Hepatocyte (in vitro differentiated cells): Measurements from ENCODE around the gene MOB2. TPM values are rescaled to one million over a fixed set of nuclear protein-coding genes. Genes with fewer than 3 reads are reported as not detected.

Source experiments
- DNase-seq: peaks from one replicate; pipeline ENCODE4 v3.0.0-alpha.2; 2016; ENCODE audit warnings: low spot score
- H2AFZ ChIP-seq: fragments of 200-600 bp; sonication (generic); 2 replicates; pipeline ENCODE4 v1.6.0; 2016; ENCODE audit warnings: antibody characterized with exemption, mild to moderate bottlenecking
- H3K27ac ChIP-seq: fragments of 200-600 bp; sonication (generic); 2 replicates; pipeline ENCODE4 v1.5.1; 2016; ENCODE audit warnings: mild to moderate bottlenecking
- H3K27me3 ChIP-seq: fragments of 200-600 bp; sonication (generic); 2 replicates; pipeline ENCODE4 v1.6.1; 2016
- H3K36me3 ChIP-seq: fragments of 200-600 bp; sonication (generic); replicated peaks from 2 replicates; pipeline ENCODE4 v1.5.1; 2016; ENCODE audit warnings: low read depth; ENCODE audit not compliant: insufficient read depth
- H3K4me1 ChIP-seq: fragments of 200-600 bp; sonication (generic); 2 replicates; pipeline ENCODE4 v1.5.1; 2016; ENCODE audit warnings: mild to moderate bottlenecking, moderate library complexity; ENCODE audit not compliant: insufficient read depth
- H3K4me2 ChIP-seq: fragments of 200-600 bp; sonication (generic); 2 replicates; pipeline ENCODE4 v1.6.0; 2016
- H3K4me3 ChIP-seq: fragments of 200-600 bp; sonication (generic); 2 replicates; pipeline ENCODE4 v1.5.1; 2016; ENCODE audit warnings: mild to moderate bottlenecking
- H3K79me2 ChIP-seq: fragments of 200-600 bp; sonication (generic); 2 replicates; pipeline ENCODE4 v1.6.0; 2017; ENCODE audit warnings: mild to moderate bottlenecking
- H3K9me2 ChIP-seq: fragments of 200-600 bp; sonication (generic); replicated peaks from 2 replicates; pipeline ENCODE4 v1.6.0; 2017; ENCODE audit warnings: mild to moderate bottlenecking; ENCODE audit not compliant: insufficient read depth
- H3K9me3 ChIP-seq: fragments of 200-600 bp; sonication (generic); 2 replicates; pipeline ENCODE4 v1.5.1; 2016; ENCODE audit warnings: low read depth, mild to moderate bottlenecking
- H4K20me1 ChIP-seq: fragments of 200-600 bp; sonication (generic); 2 replicates; pipeline ENCODE4 v1.6.0; 2016; ENCODE audit warnings: mild to moderate bottlenecking; ENCODE audit not compliant: insufficient read depth, poor library complexity, severe bottlenecking
- CTCF ChIP-seq: fragments of 200-600 bp; sonication (generic); IDR thresholded peaks from 2 replicates; pipeline ENCODE4 v1.5.1; 2016; ENCODE audit warnings: antibody characterized with exemption, mild to moderate bottlenecking; ENCODE audit not compliant: poor library complexity
- EZH2 ChIP-seq: fragments of 200-600 bp; sonication (generic); IDR thresholded peaks from 2 replicates; pipeline ENCODE4 v1.6.1; 2016; ENCODE audit warnings: antibody characterized with exemption, mild to moderate bottlenecking, borderline replicate concordance
- EZH2phosphoT487 ChIP-seq: fragments of 200-600 bp; sonication (generic); IDR thresholded peaks from one replicate; pipeline ENCODE4 v1.6.1; 2018; ENCODE audit warnings: antibody characterized with exemption, mild to moderate bottlenecking, low read depth, moderate library complexity; ENCODE audit not compliant: unreplicated experiment, severe bottlenecking
- WGBS: methylation state at CpG from one replicate; pipeline ENCODE4 v1.1.6; 2016; ENCODE audit warnings: low lambda C conversion rate; ENCODE audit errors: missing lambda C conversion rate; 5-methylcytosine and 5-hydroxymethylcytosine counted together
- polyA plus RNA-seq: library from polyadenylated mRNA; unstranded; fragments of >200 nt; fragmentation: Nextera tagmentation; extraction: Ambion mirVana; gene quantifications from 2 replicates; pipeline ENCODE4 v1.2.1, GENCODE V29; 2016
- total RNA-seq: library from RNA; depleted of rRNA; stranded (reverse); fragments of >200 nt; gene quantifications from 2 replicates; pipeline ENCODE4 v1.2.3, GENCODE V29; 2014

The MOB2 gene
- total and polyA plus RNA-seq, 2 experiments from 2014 or later, result 12.5 to 48.2 TPM

- TF ChIP-seq EZH2phosphoT487 (no peak), EZH2 (no peak), CTCF (no peak)
- no peaks in the 10 kb centered on the region for H3K36me3 ChIP-seq
- peaks cover 49% of the 10 kb centered on the region for H4K20me1 ChIP-seq
- no peak overlapping the region for H3K4me3 ChIP-seq
- H3K27ac ChIP-seq, result no peak overlapping the region
- 86% methylated on average over 3 of the region's 3 CpGs for WGBS
- H3K79me2 ChIP-seq, result peaks cover 83% of the 10 kb centered on the region
- H2AFZ ChIP-seq, result no peak overlapping the region
- no peak for DNase-seq
- no peaks in the 10 kb centered on the region for H3K4me1 ChIP-seq
- H3K9me2 ChIP-seq, result no peaks in the 10 kb centered on the region
- H3K27me3 ChIP-seq, result no peaks in the 10 kb centered on the region
- H3K4me2 ChIP-seq, result no peak overlapping the region
- H3K9me3 ChIP-seq, result no peaks in the 10 kb centered on the region
These were observed 7.2 kb upstream of the MOB2 start for GRCh38 chr11:1493650-1494244.

DNA sequence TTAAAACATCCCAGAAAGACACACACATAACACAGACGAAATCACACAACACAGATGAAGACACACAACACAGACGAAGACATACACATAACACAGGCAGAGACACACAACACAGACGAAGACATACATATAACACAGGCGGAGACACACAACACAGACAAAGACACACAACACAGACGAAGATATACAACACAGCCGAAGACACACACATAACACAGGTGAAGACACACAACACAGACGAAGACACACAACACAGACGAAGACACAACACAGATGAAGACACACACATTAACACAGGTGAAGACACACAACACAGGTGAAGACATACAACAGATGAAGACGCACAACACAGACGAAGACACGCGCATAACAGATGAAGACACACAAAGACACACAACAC, 4.8 kb upstream of the MOB2 start:
- H2AFZ ChIP-seq, result no peak overlapping the region
- H3K4me3 ChIP-seq, result no peak overlapping the region
- no peak for DNase-seq
- WGBS, result 96% methylated on average over 12 of the region's 12 CpGs
- H3K36me3 ChIP-seq, result no peaks in the 10 kb centered on the region
- peaks cover 50% of the 10 kb centered on the region for H4K20me1 ChIP-seq
- H3K27ac ChIP-seq, result no peak overlapping the region
- no peak overlapping the region for H3K4me2 ChIP-seq
- peaks cover 73% of the 10 kb centered on the region for H3K79me2 ChIP-seq
- TF ChIP-seq EZH2, result no peak
- no peak for TF ChIP-seq CTCF
- no peak for TF ChIP-seq EZH2phosphoT487
- no peaks in the 10 kb centered on the region for H3K9me3 ChIP-seq
- H3K9me2 ChIP-seq, result no peaks in the 10 kb centered on the region
- no peaks in the 10 kb centered on the region for H3K4me1 ChIP-seq
- no peaks in the 10 kb centered on the region for H3K27me3 ChIP-seq

GRCh38 chr11:1490651-1491050, 4.1 kb upstream of the MOB2 start:
- H3K36me3 ChIP-seq, result no peaks in the 10 kb centered on the region
- no peak overlapping the region for H2AFZ ChIP-seq
- H3K79me2 ChIP-seq, result peaks cover 70% of the 10 kb centered on the region
- no peaks in the 10 kb centered on the region for H3K4me1 ChIP-seq
- no peaks in the 10 kb centered on the region for H3K9me3 ChIP-seq
- TF ChIP-seq EZH2phosphoT487 (no peak), EZH2 (no peak), CTCF (no peak)
- peaks cover 56% of the 10 kb centered on the region for H4K20me1 ChIP-seq
- no peak overlapping the region for H3K4me2 ChIP-seq
- no peaks in the 10 kb centered on the region for H3K9me2 ChIP-seq
- H3K27ac ChIP-seq, result no peak overlapping the region
- DNase-seq, result no peak
- H3K4me3 ChIP-seq, result no peak overlapping the region
- H3K27me3 ChIP-seq, result no peaks in the 10 kb centered on the region
- WGBS, result 80% methylated on average over 7 of the region's 7 CpGs
